Measurements from ENCODE around the gene SH2D5. TPM values are rescaled to one million over a fixed set of nuclear protein-coding genes. Genes with fewer than 3 reads are reported as not detected.

SH2D5 gene
- total RNA-seq, 1 experiment from 2014 or later = 8.7 TPM

- Histone ChIP-seq H3K14ac (ENCODE audit: insufficient read depth, low read length) (no peak overlapping the region), H3K9me3 (ENCODE audit: control insufficient read depth, low read depth, low read length) (no peaks in the 10 kb centered on the region), H2BK12ac (ENCODE audit: insufficient read length, low read depth, low read length) (no peak overlapping the region), H4K91ac (ENCODE audit: insufficient read length, low read depth, low read length) (no peak overlapping the region), H2BK5ac (ENCODE audit: insufficient read length, low read length) (no peak overlapping the region), H3K27ac (ENCODE audit: insufficient read length, low read depth, low read length) (no peak overlapping the region), H3K18ac (ENCODE audit: insufficient read length, low read depth, low read length) (no peak overlapping the region), H3K23me2 (ENCODE audit: insufficient read length, low read depth, low read length, poor library complexity, severe bottlenecking) (no peaks in the 10 kb centered on the region), H2AK5ac (ENCODE audit: insufficient read length, low read length) (no peak overlapping the region), H3K79me2 (ENCODE audit: insufficient read depth, low read length) (no peaks in the 10 kb centered on the region), H3K4me2 (ENCODE audit: insufficient read depth, insufficient read length, low read length) (no peak overlapping the region), H3K9ac (ENCODE audit: extremely low read depth, insufficient read length, low read length) (no peak overlapping the region), H2AFZ (ENCODE audit: low read length) (no peak overlapping the region), H3K27me3 (ENCODE audit: insufficient read depth, low read length) (no peaks in the 10 kb centered on the region), H3K56ac (ENCODE audit: insufficient read length, low read depth, low read length) (no peak overlapping the region), H3K4me1 (ENCODE audit: insufficient read depth, low read length) (no peaks in the 10 kb centered on the region), H2BK15ac (ENCODE audit: low read depth, low read length) (no peak overlapping the region), H3K79me1 (ENCODE audit: insufficient read depth, low read depth, low read length, poor library complexity, severe bottlenecking) (no peaks in the 10 kb centered on the region), H2BK120ac (ENCODE audit: low read depth, low read length, poor library complexity, severe bottlenecking) (no peak overlapping the region), H4K8ac (replicated peaks; ENCODE audit: insufficient read length, low read depth, low read length) (no peak overlapping the region), H3K4ac (ENCODE audit: low read depth, low read length) (no peak overlapping the region), H4K5ac (ENCODE audit: insufficient read length, low read depth, low read length) (no peak overlapping the region), H4K20me1 (ENCODE audit: control insufficient read depth, insufficient read depth, insufficient read length) (no peaks in the 10 kb centered on the region), H2BK20ac (ENCODE audit: low read depth, low read length, poor library complexity, severe bottlenecking) (no peak overlapping the region), H3T11ph (ENCODE audit: low read length) (no peak overlapping the region), H3K23ac (ENCODE audit: insufficient read length, low read depth, low read length) (no peak overlapping the region)
- DNase-seq = no peak
- Mint-ChIP-seq H3K9me3 (no peaks in the 10 kb centered on the region), H3K27me3 (ENCODE audit: low read depth) (no peaks in the 10 kb centered on the region; the same call in none of the 2 replicates), H3K4me1 (peaks cover 3% of the 10 kb centered on the region in 2 experiments; a peak in 2 of 4 replicates), H3K27ac (no peak overlapping the region), H3K36me3 (ENCODE audit: insufficient read depth in 1 of 3, low read depth in 3 of 3) (peaks cover 0 to 8% (median 2%) of the 10 kb centered on the region in 3 experiments; a peak in 3 of 7 replicates), H3K4me3 (no peak overlapping the region)
- WGBS (ENCODE audit: extremely low coverage, insufficient read length, low lambda C conversion rate) = no CpG with 5 or more reads among the region's 3 CpGs
- no peak for TF ChIP-seq CTCF (conservative IDR thresholded peaks at IDR 0.05)
These were observed 42.9 kb downstream of the SH2D5 start for GRCh38 chr1:20689645-20690056.

Measured in H9 (cell line).